ENCODE results near the gene HBG1. TPM values are rescaled to one million over a fixed set of nuclear protein-coding genes. Genes with fewer than 3 reads are reported as not detected.

HBG1 gene
- polyA plus RNA-seq, 3 donors = not detected

DNA sequence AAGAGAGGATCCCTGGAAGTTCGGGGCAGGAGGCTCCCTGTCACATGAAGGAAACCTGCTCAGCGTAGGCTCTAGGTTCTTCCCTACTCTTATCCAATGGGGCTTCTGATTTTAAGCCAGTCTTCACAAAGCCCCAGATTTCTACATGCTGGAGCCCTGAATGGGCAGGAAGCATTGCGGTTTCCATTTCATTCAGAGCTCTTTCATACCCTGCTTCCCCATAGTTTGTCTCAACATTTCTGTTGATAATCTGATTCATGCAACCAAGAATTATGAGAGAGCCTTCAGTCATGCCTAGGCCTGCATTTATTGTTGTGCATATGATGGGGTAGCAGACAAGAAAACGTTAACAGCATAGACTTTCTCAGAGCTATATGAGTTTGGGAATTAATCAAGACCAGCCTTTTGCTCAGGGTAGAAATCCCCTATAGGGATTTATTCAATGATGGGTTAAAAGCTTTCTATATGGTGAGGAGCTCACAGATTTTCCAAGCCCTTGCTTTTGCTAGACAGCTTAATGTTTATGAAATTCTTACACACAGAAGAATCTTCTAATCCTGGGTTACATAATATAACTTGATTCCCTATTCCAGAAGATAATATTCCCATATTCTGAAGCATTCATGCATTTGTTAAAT lies 36.2 kb upstream of the HBG1 start:
- Histone ChIP-seq H3K9me3 (replicated peaks in 1 of 2; ENCODE audit: control insufficient read depth in 1 of 2, insufficient read depth in 1 of 2, low read length in 2 of 2) (no peaks in the 10 kb centered on the region), H3K9ac (ENCODE audit: insufficient read depth, low read length, poor library complexity, severe bottlenecking) (no peak overlapping the region), H3K27ac (ENCODE audit: low read depth in 1 of 2, low read length in 2 of 2) (no peak overlapping the region), H3K4me3 (replicated peaks in 1 of 3; ENCODE audit: low read depth in 2 of 3, low read length in 3 of 3) (no peak overlapping the region), H3K4me2 (replicated peaks; ENCODE audit: extremely low read depth, low read length, poor library complexity, severe bottlenecking) (no peak overlapping the region), H3K79me2 (ENCODE audit: insufficient read depth, low read length) (no peaks in the 10 kb centered on the region), H4K20me1 (ENCODE audit: insufficient read depth, low read length) (no peaks in the 10 kb centered on the region), H3K27me3 (ENCODE audit: control insufficient read depth in 2 of 2, insufficient read depth in 2 of 2, low read length in 2 of 2) (no peaks in the 10 kb centered on the region), H3K36me3 (replicated peaks in 1 of 2; ENCODE audit: control insufficient read depth in 1 of 2, insufficient read depth in 2 of 2, low read length in 2 of 2) (no peaks in the 10 kb centered on the region), H2AFZ (ENCODE audit: insufficient read depth, low read depth, low read length, poor library complexity, severe bottlenecking) (no peak overlapping the region), H3K4me1 (ENCODE audit: control insufficient read depth in 1 of 2, insufficient read depth in 2 of 2, low read length in 2 of 2) (peaks cover 0 to under 1% of the 10 kb centered on the region in 2 donors)
- H3K4me3 Mint-ChIP-seq = no peak overlapping the region
- peaks cover 0 to 3% (median 1%) of the 10 kb centered on the region in 3 donors for H3K27me3 Mint-ChIP-seq (ENCODE audit: low read depth in 3 of 3)
- peaks cover 0 to 3% (median 0%) of the 10 kb centered on the region in 7 donors for H3K9me3 Mint-ChIP-seq
- no peak for TF ChIP-seq CTCF (IDR thresholded peaks at IDR 0.05)
- intact Hi-C loops (cut with micrococcal nuclease) = no loop called here
- H3K27ac Mint-ChIP-seq = no peak overlapping the region
- H3K4me1 Mint-ChIP-seq = peaks cover under 1% of the 10 kb centered on the region
- DNase-seq = no peak
- H3K36me3 Mint-ChIP-seq = no peaks in the 10 kb centered on the region
- WGBS (ENCODE audit: insufficient coverage) = 98% methylated on average over 4 of the region's 4 CpGs

GRCh38 chr11:5284637-5285036 lies 35.0 kb upstream of the HBG1 start:
- H3K9me3 ChIP-seq (replicated peaks in 1 of 2; ENCODE audit: control insufficient read depth in 1 of 2, insufficient read depth in 1 of 2, low read length in 2 of 2) = no peaks in the 10 kb centered on the region
- Mint-ChIP-seq H3K4me3 (no peak overlapping the region), H3K4me1 (peaks cover 4% of the 10 kb centered on the region), H3K27ac (no peak overlapping the region), H3K9me3 (peaks cover 0 to 3% (median 0%) of the 10 kb centered on the region in 7 donors), H3K36me3 (no peaks in the 10 kb centered on the region), H3K27me3 (ENCODE audit: low read depth in 3 of 3) (peaks cover 0 to 3% (median 3%) of the 10 kb centered on the region in 3 donors)
- WGBS (ENCODE audit: insufficient coverage) = 90% methylated on average over 2 of the region's 2 CpGs
- no peak overlapping the region for H3K27ac ChIP-seq (ENCODE audit: low read depth in 1 of 2, low read length in 2 of 2)
- H3K4me3 ChIP-seq (replicated peaks in 1 of 3; ENCODE audit: low read depth in 2 of 3, low read length in 3 of 3) = no peak overlapping the region
- no peaks in the 10 kb centered on the region for H3K27me3 ChIP-seq (ENCODE audit: control insufficient read depth in 2 of 2, insufficient read depth in 2 of 2, low read length in 2 of 2)
- no peak overlapping the region for H3K9ac ChIP-seq (ENCODE audit: insufficient read depth, low read length, poor library complexity, severe bottlenecking)
- peaks cover 0 to 4% of the 10 kb centered on the region in 2 donors for H3K4me1 ChIP-seq (ENCODE audit: control insufficient read depth in 1 of 2, insufficient read depth in 2 of 2, low read length in 2 of 2)
- no peaks in the 10 kb centered on the region for H4K20me1 ChIP-seq (ENCODE audit: insufficient read depth, low read length)
- intact Hi-C loops (cut with micrococcal nuclease) = no loop called here
- no peak for DNase-seq
- no peak overlapping the region for H2AFZ ChIP-seq (ENCODE audit: insufficient read depth, low read depth, low read length, poor library complexity, severe bottlenecking)
- no peak overlapping the region for H3K4me2 ChIP-seq (replicated peaks; ENCODE audit: extremely low read depth, low read length, poor library complexity, severe bottlenecking)
- H3K79me2 ChIP-seq (ENCODE audit: insufficient read depth, low read length) = no peaks in the 10 kb centered on the region
- no peaks in the 10 kb centered on the region for H3K36me3 ChIP-seq (replicated peaks in 1 of 2; ENCODE audit: control insufficient read depth in 1 of 2, insufficient read depth in 2 of 2, low read length in 2 of 2)
- TF ChIP-seq CTCF (IDR thresholded peaks at IDR 0.05) = no peak
